ENCODE measurements around the gene IGFL4.

- no peak for TF ChIP-seq CTCF (IDR thresholded peaks at IDR 0.05)
- no peak for TF ChIP-seq POLR2A (IDR thresholded peaks at IDR 0.05)
Observed at GRCh38 chr19:46014941-46015686, 25.7 kb downstream of the IGFL4 start.

Data from testis (tissue), 2 donors.